ENCODE results near the gene CLP1.
A peak's percentile ranks its signal among the peaks of the same experiment; 100 is the strongest.
"Not testable (repeated sequence)": the region's sequence is repeated elsewhere in the genome, so short reads cannot be mapped to it uniquely, and the experiment has no call there.

CLP1 gene

DNA sequence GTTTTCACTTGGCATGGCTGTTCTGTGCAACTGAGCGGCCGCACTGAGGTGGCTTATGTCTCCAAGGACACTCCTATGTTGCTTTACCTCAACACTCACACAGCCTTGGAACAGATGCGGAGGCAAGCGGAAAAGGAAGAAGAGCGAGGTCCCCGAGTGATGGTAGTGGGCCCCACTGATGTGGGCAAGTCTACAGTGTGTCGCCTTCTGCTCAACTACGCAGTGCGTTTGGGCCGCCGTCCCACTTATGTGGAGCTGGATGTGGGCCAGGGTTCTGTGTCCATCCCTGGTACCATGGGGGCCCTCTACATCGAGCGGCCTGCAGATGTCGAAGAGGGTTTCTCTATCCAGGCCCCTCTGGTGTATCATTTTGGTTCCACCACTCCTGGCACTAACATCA lies 2.1 kb downstream of the CLP1 start:
- no peak overlapping the region for H3K4me3 ChIP-seq (ENCODE audit: low read depth, low read length)

DNA sequence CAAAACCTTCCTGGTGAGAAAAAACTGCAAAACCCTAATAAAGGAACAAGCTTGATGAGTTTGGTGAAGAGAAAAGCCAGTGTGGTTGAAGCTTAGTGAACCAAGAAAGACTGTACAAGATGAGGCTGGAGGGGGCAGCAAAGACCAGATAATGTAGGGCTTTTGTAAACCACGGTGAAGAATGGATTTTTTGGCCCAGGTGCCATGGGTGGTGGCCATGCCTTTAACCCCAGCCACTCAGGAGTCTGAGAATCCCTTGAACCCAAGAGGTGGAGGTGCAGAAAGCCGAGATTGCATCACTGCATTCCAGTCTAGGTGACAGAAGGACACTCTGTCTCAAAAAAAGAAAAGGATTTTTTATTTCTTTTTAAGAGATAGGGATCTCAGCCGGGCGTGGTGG lies 5.3 kb downstream of the CLP1 start:
- H3K4me3 ChIP-seq (ENCODE audit: low read depth, low read length), result no peak overlapping the region

DNA sequence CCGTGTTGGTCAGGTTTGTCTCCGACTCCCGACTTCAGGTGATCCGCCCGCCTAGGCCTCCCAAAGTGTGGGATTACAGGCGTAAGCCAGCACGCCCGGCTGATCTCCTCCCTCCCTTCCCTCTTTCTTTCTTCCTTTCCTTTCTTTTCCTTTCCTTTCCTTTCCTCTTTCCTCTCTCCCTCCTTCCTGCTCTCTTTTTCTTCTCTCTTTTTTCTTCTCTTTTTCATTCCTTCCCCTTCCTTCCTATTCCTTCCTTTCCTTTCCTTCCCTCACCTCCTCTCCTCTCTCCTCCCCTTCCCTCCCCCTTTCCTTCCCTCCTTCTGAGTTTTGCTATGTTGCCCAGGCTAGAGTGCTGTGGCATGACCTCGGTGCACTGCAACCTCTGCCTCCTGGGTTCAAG lies 6.4 kb downstream of the CLP1 start:
- no peak overlapping the region for H3K4me3 ChIP-seq (ENCODE audit: low read depth, low read length)

DNA sequence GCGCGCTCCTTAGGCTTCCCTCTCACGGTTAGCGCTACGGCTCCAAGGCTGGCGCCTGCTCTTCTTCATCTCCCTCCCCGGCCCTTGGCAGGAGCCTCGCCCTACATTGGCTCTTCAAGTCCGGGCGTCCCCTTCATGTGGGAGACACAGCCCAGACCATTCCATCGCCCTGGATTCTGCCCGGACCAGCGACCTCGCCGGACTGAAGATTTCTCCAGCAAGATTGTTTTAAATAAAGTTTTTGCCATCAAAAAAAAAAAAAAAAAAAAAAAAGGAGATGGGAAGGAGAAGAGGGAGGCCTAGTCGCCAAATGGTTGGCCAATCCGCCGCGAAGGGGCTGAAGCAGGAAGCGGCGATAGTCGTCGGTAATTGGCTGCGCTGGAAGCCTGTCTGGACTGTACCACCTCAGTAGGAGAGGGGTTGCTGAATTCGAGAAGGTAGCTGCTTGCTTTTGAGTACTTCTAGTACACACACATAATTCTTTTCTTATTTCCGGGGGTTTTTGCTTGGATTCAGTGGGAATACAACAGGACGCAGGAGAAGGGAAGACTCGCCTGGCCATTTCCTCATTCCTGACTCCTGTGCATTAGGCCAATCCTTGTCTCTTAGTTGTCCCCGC lies 9.7 kb downstream of the CLP1 start:
- H3K4me3 ChIP-seq (ENCODE audit: low read depth, low read length), result peak overlapping the region; percentile 96

DNA sequence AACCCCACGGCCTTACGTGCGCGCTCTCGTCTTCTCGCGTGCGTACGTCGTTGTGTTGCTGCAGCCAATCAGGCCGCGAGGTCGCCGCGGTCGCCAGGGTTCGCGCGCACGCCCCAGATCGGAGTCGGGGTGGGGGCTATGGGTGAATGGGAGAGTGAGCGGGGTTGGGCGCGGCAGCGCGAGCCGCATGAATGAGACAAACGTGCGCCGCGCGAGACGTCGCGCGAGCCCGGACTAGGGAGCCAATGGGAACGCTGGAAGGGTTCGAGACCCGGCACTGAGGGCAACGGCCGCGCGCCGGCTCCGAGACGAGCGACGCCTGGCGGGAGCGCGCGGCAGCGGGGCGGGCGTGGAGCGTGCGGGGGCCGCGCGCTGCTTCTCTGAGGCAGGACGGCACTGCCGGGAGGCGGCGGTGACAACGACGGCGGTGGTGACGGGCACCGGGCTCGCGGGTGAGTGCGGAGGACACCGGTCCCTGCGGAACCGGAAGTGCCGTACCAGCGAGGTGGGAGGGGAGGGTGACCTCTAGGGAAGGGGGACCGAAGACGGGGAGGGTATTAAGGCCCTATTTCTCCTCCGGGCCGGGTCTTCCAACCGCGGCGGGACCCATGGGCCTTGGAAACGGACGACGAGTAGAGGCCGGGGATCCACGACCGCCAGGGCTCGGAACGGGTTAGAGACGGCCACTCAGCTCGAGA lies 10.3 kb downstream of the CLP1 start, which contains the start of gene ZDHHC5:
ZDHHC5 (plus strand) TSS at position 379 of the 698 bp plus-strand sequence. CDS start 4,977 bp downstream, outside the sequence.
- peak within 1 kb of the TSS; percentile 96 for H3K4me3 ChIP-seq (ENCODE audit: low read depth, low read length)

DNA sequence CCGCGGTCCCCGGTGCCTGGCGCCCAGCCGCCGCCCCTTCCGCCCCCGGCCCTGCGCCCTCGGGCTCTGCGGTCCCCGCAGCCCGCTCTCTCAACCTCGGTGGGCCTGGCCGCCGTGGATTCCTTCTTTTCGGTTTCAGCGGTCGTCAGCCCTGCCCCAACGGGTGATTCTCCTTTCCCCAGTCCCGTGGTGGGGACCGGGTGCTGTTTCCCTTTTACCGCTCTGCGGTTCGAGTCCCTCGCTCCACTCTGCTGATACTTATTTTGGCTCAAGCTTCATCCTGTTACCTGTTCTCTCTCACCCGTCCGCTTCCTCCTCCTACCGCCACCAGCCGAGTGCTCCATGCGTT lies 10.8 kb downstream of the CLP1 start:
- peak overlapping the region; percentile 96 for H3K4me3 ChIP-seq (ENCODE audit: low read depth, low read length)

DNA sequence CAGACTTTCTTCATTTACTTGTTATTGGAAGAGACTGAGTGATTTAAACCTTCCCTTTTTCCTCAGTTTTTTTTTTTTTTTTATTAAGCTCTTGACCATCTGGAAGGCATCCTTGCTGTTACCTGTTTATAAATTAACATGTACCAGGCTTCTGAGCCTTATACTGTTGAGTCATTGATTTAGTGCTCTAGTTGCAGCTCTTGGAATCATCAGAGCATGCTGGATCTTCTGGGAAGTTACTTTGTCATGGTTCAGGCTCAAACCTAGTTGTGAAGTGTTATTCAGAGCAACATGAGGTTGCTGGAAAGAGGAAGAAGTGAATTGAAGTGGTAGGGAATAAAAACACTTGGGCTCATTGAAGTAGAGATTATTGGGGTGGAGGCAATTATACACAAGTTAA lies 16.7 kb downstream of the CLP1 start:
- no peak overlapping the region for H3K4me3 ChIP-seq (ENCODE audit: low read depth, low read length)

DNA sequence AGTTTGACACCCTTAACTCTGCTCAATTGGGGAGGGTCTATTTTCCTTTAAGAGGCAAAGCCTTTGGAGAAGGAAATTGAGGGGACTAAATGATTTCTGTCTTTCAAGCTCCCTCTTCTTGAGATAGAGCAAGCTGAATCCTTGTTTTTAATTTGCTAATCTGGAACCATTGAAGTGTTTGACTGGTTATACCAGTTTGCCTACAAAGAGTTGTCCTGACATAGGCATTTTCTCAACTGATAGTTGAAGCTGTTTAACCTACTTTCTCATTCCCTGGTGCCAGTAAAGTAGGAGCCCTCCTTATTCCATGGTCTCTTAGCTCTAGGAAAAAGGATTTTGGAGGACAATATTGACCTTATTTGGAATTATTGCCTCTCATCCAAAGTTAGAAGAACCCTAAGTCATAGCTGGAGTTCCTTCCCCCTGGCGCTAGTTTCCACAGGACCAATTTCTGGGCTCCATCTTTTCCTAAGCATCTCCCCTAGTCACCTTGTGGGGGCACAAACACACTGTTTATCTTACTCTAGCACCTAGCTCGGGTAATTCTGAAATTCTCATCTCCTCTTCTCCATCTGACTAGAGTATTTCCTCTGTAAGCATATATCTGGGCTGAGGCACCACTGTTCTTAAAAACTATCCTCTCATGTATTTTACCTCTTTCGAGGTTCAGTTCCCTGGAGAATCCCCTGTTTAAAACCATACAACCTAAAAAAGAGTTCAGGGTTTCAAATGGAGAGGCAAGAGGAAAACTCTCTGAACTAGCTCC lies 17.8 kb downstream of the CLP1 start:
- H3K4me3 ChIP-seq (ENCODE audit: low read depth, low read length), result no peak overlapping the region

DNA sequence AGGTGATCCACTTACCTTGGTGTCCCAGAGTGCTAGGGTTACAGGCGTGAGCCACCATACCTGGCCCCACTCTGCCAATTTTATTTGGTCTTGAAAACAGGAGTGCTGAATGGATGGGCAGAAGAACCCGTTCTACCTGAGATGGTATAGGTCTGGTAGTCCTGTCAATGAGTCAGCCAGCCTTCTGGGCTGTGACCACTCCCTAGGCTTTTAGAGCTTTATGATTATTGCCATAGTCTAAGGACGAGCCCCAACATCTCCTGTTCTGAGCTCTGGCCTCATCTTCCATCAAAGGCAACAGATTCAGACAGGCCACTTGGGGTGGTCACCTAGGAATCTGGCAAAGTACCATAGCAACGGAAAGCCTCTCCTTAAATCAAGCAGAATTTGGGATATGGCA lies 21.8 kb downstream of the CLP1 start:
- H3K4me3 ChIP-seq (ENCODE audit: low read depth, low read length), result no peak overlapping the region

DNA sequence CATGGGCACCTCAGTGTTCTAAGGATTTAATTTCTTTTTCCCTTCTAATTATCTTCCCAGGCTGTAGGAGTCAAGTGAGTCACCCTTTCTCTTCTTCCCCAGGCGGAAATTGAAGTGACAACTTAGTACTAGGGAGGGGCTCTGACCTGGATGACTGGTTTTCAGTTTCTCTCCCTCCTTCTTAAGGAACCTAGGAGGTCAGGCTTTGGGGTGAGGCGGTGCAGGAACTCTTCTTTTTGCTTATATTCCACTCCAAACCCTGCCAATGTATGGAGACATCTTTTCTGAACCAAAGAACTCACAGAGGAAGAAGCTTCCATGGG lies 23.0 kb downstream of the CLP1 start:
- H3K4me3 ChIP-seq (ENCODE audit: low read depth, low read length), result no peak overlapping the region

DNA sequence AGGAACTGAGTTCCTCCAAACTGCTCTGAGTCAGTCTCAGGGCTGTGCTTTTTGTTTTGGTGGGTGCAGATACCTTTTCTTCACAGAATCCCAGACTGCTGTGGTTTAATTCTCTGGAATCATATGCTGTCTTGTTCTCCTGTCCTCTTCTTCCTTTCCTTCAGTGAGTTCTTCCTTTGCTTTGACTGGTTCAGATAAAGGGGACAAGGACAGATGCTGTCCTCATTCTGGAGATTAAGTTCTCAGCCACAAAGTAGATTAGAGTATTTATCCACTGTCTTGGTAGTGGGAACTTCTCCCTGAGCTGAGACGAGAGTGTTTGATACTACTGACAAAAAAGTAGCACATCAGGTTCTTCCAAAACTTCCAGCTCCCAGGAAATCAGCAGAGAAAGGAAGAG lies 23.6 kb downstream of the CLP1 start:
- no peak overlapping the region for H3K4me3 ChIP-seq (ENCODE audit: low read depth, low read length)

DNA sequence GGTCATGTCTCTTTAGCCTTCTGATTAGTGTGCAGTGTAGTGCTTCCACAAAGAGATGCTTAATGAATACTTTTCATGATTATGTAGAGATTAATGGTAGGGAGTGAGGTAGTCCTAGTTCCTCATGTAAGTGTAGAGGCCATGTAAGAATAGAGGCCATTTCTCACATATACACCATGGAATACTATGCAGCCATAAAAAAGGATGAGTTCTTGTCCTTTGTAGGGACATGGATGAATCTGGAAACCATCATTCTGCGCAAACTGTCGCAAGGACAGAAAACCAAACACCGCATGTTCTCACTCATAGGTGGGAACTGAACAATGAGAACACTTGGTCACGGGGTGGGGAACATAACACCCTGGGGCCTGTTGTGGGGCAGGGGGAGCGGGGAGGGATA lies 32.9 kb downstream of the CLP1 start:
- not testable (repeated sequence) for H3K4me3 ChIP-seq (ENCODE audit: low read depth, low read length)

DNA sequence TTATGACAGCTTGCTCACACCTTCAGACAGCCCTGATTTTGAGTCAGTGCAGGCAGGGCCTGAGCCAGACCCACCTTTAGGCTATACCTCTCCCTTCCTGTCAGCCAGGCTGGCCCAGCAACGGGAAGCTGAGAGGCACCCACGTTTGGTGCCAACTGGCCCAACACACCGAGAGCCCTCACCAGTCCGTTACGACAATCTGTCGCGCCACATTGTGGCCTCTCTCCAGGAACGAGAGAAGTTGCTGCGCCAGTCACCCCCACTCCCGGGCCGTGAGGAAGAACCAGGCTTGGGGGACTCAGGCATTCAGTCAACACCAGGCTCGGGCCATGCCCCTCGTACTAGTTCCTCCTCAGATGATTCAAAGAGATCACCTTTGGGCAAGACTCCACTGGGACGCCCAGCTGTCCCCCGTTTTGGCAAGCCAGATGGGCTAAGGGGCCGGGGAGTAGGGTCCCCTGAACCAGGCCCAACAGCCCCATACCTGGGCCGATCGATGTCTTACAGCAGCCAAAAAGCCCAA lies 41.3 kb downstream of the CLP1 start:
- H3K4me3 ChIP-seq (ENCODE audit: low read depth, low read length), result no peak overlapping the region

DNA sequence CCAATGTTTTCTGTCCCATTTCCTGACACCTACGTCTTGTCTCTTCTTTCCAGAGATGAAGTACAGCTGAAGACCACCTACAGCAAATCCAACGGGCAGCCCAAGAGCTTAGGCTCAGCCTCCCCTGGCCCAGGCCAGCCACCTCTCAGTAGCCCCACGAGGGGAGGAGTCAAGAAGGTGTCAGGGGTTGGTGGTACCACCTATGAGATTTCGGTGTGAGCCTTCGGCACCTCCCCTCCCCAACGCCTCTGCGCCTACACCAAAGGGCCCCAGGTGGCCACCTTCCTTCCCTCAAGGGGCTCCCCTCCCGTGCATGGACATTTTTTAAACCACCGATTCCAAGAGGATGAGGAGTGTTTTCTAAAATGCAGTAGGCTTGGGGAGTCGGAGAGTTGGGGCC lies 42.3 kb downstream of the CLP1 start:
- H3K4me3 ChIP-seq (ENCODE audit: low read depth, low read length), result no peak overlapping the region

DNA sequence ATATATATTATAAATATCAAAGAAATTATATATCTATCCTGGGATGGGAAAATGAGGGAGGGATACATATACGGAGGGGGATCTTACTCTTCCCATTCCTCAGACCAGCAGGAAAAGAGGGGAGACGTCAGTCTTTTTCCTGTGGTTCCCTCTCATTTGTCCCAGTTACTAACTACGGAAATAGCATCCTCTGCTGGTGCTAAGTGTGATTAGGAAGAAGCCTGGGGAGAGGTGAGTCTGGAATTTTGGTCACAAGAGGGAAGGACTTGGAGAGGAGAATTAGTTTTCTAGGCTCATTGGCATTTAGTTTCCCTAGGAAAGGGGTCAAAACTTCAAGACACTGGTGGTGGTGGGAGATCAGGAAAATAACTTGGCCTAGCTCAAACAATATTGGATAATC lies 42.9 kb downstream of the CLP1 start:
- no peak overlapping the region for H3K4me3 ChIP-seq (ENCODE audit: low read depth, low read length)

DNA sequence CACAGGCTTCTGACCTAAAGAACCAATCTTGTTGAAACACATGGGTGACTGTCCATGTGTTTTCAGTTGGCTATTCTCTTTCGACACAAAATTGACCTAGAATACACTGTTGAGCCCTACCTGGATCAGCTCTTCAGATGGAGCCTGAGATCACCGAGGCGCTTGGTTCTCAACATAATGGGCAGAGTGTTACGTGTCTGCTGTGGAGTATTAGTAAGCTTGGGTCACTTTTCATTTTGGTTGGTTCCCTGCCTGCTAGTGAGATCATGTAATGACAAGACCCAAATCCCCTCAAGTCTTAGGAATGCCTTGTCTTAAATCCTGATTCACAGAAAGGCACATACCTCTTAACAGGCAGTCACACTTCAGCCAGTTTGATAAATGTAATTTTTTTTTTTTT lies 45.8 kb downstream of the CLP1 start:
- no peak overlapping the region for H3K4me3 ChIP-seq (ENCODE audit: low read depth, low read length)

DNA sequence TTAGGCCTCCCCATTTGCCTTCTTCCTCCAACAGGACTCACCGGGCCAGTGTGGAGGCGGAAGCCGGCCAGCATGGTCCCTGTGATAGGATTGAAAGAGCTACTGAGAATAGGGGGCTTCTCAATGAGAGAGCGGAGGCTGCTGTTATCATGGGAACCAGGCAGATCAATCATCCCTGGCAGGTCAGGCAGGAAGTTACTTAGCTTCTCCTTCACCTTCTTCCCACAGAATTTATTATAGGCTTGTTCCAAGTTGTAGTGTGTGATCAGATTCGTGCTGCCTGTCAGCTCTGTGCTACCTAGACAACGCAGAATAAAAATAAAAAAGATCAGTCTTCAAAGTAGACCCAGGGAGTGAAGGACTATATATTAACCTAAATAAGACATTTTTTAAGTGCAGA lies 47.4 kb downstream of the CLP1 start:
- H3K4me3 ChIP-seq (ENCODE audit: low read depth, low read length), result no peak overlapping the region

DNA sequence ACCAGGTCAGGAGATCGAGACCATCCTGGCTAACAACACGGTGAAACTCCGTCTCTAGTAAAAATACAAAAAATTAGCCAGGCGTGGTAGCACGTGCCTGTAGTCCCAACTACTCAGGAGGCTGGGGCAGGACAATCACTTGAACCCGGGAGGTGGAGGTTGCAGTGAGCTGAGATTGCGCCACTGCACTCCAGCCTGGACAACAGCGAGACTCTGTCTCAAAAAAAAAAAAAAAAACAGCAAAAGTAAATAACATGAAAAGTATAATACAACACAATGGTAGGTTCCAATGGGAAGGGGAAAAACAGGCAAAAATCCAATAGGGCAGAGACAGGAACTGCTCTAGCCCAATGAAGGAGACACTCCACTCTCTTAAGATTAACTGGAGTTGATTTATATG lies 47.9 kb downstream of the CLP1 start:
- not testable (repeated sequence) for H3K4me3 ChIP-seq (ENCODE audit: low read depth, low read length)

DNA sequence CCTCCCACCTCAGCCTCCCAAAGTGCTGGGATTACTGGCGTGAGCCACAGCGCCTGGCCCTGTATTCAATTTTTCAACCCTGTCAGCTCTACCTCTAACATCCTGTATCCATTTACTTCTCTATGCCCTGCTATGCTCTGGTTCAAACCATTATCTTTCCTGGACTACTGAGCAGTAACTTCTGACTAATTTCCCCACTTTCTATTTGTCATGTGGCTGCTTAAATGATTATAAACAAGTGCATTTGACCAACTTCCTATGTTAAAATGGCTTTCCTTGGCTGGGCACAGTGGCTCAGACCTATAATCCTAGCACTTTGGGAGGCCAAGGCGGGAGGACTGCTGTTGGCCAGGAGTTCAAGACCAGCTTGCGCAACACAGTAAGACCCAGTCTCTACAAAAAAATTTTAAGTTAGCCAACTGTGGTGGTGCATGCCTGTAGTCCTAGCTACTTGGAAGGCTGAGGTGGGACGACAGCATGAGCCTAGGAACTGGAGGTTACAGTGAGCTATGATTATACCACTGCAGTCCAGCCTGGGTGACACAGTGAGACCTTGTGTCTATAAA lies 52.3 kb downstream of the CLP1 start:
- no peak overlapping the region for H3K4me3 ChIP-seq (ENCODE audit: low read depth, low read length)

Data from iPS-11a (cell line).